Endothelial cell of umbilical vein (primary cell): ENCODE results near the gene GGA3. TPM values are rescaled to one million over a fixed set of nuclear protein-coding genes. Genes with fewer than 3 reads are reported as not detected.

ENCODE experiments used
- BruUV-seq: library from RNA; stranded (reverse); fragments of 400-500 nt; replicated peaks from 2 replicates; lab custom pipeline; 2021; lab: Mats Ljungman, UMichigan
- CTCF ChIA-PET: fragments of 300-600, 350-600 bp; sonication (Branson Sonifier 250); formaldehyde crosslinking; loops from one replicate; lab custom pipeline; 2021; ENCODE audit warnings: antibody characterized with exemption, inconsistent platforms; lab: Charles Lee
- POLR2A ChIA-PET: fragments of 300-600, 350-600 bp; sonication (Branson Sonifier 250); formaldehyde crosslinking; loops from one replicate; lab custom pipeline; 2021; ENCODE audit warnings: antibody characterized with exemption, inconsistent platforms; lab: Charles Lee
- DNase-seq: peaks from one replicate; pipeline ENCODE4 v3.0.0-alpha.2; 2011; ENCODE audit warnings: low read depth, low spot score
- FAIRE-seq: peaks from 2 replicates; lab custom pipeline; 2011; peaks lifted over from hg19 to GRCh38; lab: Jason Lieb, UNC
- H2AFZ ChIP-seq: 2 replicates; pipeline ENCODE4 v1.6.0; 2012; ENCODE audit warnings: low read depth, low read length, control low read depth, inconsistent platforms
- H3K27ac ChIP-seq: 2 replicates; pipeline ENCODE4 v1.5.1; 2011; ENCODE audit warnings: low read depth, mild to moderate bottlenecking, control low read depth, low read length, moderate library complexity; ENCODE audit not compliant: insufficient read depth
- H3K27me3 ChIP-seq, 2 experiments: 2 replicates each; pipeline versions ENCODE4 v1.6.0 to v1.6.1; 2011; ENCODE audit warnings: low read length in 2 of 2, mixed read lengths in 1 of 2; ENCODE audit not compliant: control insufficient read depth in 2 of 2, insufficient read depth in 2 of 2
- H3K36me3 ChIP-seq, 2 experiments: 2 replicates in 1 of 2; 3 replicates in 1 of 2; pipeline ENCODE4 v1.5.1; 2011; ENCODE audit warnings: low read length in 2 of 2, mild to moderate bottlenecking in 1 of 2, moderate library complexity in 1 of 2; ENCODE audit not compliant: control insufficient read depth in 2 of 2, insufficient read depth in 2 of 2; ENCODE audit errors: extremely low read depth in 1 of 2
- H3K4me1 ChIP-seq: 3 replicates; pipeline ENCODE4 v1.5.1; 2011; ENCODE audit warnings: mild to moderate bottlenecking, low read length; ENCODE audit not compliant: control insufficient read depth, insufficient read depth; ENCODE audit errors: extremely low read depth
- H3K4me2 ChIP-seq: 2 replicates; pipeline ENCODE4 v1.6.1; 2011; ENCODE audit warnings: low read length, control low read depth, mixed read lengths; ENCODE audit not compliant: insufficient read depth
- H3K4me3 ChIP-seq, 3 experiments: fragments of 200-600 bp in 1 of 3; sonication (generic), shearing (Covaris generic) in 1 of 3; replicated peaks in 1 of 3; 2 replicates each; pipeline ENCODE4 v1.5.1; 2011 to 2016; ENCODE audit warnings: control low read depth in 3 of 3, low read length in 3 of 3, mild to moderate bottlenecking in 2 of 3, inconsistent platforms in 1 of 3, low read depth in 1 of 3, moderate library complexity in 1 of 3; ENCODE audit not compliant: insufficient read depth in 1 of 3
- H3K79me2 ChIP-seq: 2 replicates; pipeline ENCODE4 v1.6.0; 2012; ENCODE audit warnings: low read length, inconsistent platforms; ENCODE audit not compliant: control insufficient read depth, insufficient read depth
- H3K9ac ChIP-seq: replicated peaks from 2 replicates; pipeline ENCODE3; 2011; ENCODE audit warnings: low read length, control low read depth; ENCODE audit not compliant: insufficient read depth; ENCODE audit errors: extremely low read depth
- H3K9me1 ChIP-seq: replicated peaks from 3 replicates; pipeline ENCODE4 v1.6.0; 2011; ENCODE audit warnings: mild to moderate bottlenecking, low read length; ENCODE audit not compliant: control insufficient read depth, insufficient read depth; ENCODE audit errors: extremely low read depth
- H3K9me3 ChIP-seq: replicated peaks from 2 replicates; pipeline ENCODE4 v1.5.1; 2012; ENCODE audit warnings: low read length, inconsistent platforms; ENCODE audit not compliant: control insufficient read depth, insufficient read depth
- H4K20me1 ChIP-seq: replicated peaks from 2 replicates; pipeline ENCODE3; 2011; ENCODE audit warnings: mild to moderate bottlenecking, low read length; ENCODE audit not compliant: control insufficient read depth, insufficient read depth; ENCODE audit errors: extremely low read depth
- EZH2 ChIP-seq: IDR thresholded peaks from 2 replicates; pipeline ENCODE4 v1.6.1; 2012; ENCODE audit warnings: borderline replicate concordance, low read depth, mild to moderate bottlenecking, moderate library complexity, low read length, inconsistent platforms; ENCODE audit not compliant: severe bottlenecking
- GATA2 ChIP-seq: IDR thresholded peaks from 2 replicates; pipeline ENCODE4 v1.7.0; 2011; ENCODE audit warnings: low read depth, mild to moderate bottlenecking, moderate library complexity, mixed read lengths, low read length; ENCODE audit not compliant: insufficient read length, insufficient read depth
- JUN ChIP-seq: IDR thresholded peaks from 2 replicates; pipeline ENCODE4 v1.6.1; 2011; ENCODE audit warnings: borderline replicate concordance, low read depth; ENCODE audit not compliant: insufficient read length, insufficient read depth
- MYC ChIP-seq: IDR thresholded peaks from one replicate; pipeline ENCODE4 v1.6.1; 2011; ENCODE audit warnings: mild to moderate bottlenecking, low read depth, low read length
- POLR2AphosphoS5 ChIP-seq: IDR thresholded peaks from 2 replicates; pipeline ENCODE4 v1.6.1; 2012; ENCODE audit warnings: low read depth, mild to moderate bottlenecking, control low read depth, low read length, moderate library complexity; ENCODE audit not compliant: insufficient read depth
- dilution Hi-C: fragments of 300-500 bp; cut with MboI; formaldehyde crosslinking; loops from one replicate; pipeline ENCODE4 v1.15.0; 2019; ENCODE audit warnings: low sequenced_read_pairs; ENCODE audit not compliant: extremely low pct_ligation_motif_present
- intact Hi-C: fragments of 100-400 bp; cut with micrococcal nuclease; formaldehyde crosslinking; loops from one replicate; pipeline ENCODE4 v1.10.0; 2022
- polyA plus RNA-seq, 4 experiments: library from polyadenylated mRNA; depleted of rRNA in 3 of 4; stranded (reverse) in 3 of 4; unstranded in 1 of 4; fragments of >200 nt; gene quantifications; 2 replicates each; pipeline versions ENCODE4 v1.2.1 to v1.2.3, GENCODE V29; 2011 to 2012; ENCODE audit warnings: missing spikeins in 1 of 4
- total RNA-seq: library from RNA; stranded (reverse); gene quantifications from 2 replicates; pipeline ENCODE4 v1.2.3, GENCODE V29; 2021
- TF ChIP-seq, protein P1 (sequence below): IDR thresholded peaks from 2 replicates; pipeline ENCODE4 v1.6.1; 2011; ENCODE audit not compliant: insufficient read depth, insufficient read length
- TF ChIP-seq, protein P2 (sequence below), 2 donors: IDR thresholded peaks; 1 replicate in 1 of 2; 2 replicates in 1 of 2; pipeline ENCODE4 v1.5.1; 2011; ENCODE audit warnings: low read length in 2 of 2, mild to moderate bottlenecking in 2 of 2, moderate library complexity in 2 of 2, control low read depth in 1 of 2, inconsistent platforms in 1 of 2, low read depth in 1 of 2; ENCODE audit not compliant: insufficient read depth in 1 of 2; ENCODE audit errors: extremely low read depth in 1 of 2

The GGA3 gene
- total and polyA plus RNA-seq, 2 donors (not counting 3 experiments of a cell fraction or from before 2014, with no cell fraction given), result 41.2 to 62.9 TPM

DNA sequence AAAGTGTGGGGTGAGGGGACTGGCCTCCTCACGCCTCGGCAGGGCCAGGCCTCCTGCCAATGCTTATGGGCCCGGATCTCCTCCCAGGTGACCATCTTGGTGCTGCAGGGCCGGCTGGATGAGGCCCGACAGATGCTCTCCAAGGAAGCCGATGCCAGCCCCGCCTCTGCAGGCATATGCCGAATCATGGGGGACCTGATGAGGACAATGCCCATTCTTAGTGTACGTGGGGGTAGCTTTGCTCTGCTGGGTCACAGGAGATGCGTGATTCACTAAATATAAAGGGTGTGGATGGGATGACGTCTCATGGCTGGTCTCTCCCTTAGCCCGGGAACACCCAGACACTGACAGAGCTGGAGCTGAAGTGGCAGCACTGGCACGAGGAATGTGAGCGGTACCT is 36.4 kb downstream of the GGA3 start:
- H3K9me3 ChIP-seq, result no peaks in the 10 kb centered on the region
- no TSS peak for BruUV-seq
- H3K4me2 ChIP-seq, result no peak overlapping the region
- no peak overlapping the region for H3K27ac ChIP-seq
- no peak overlapping the region for H3K4me3 ChIP-seq
- POLR2A ChIA-PET, result interaction anchor here (0.5 to 0.6 kb wide), 2 partner anchors 14 to 18 kb away, joined by 3 read pairs; no protein-coding TSS in a partner anchor
- no peaks in the 10 kb centered on the region for H4K20me1 ChIP-seq
- H3K9me1 ChIP-seq, result no peaks in the 10 kb centered on the region
- intact Hi-C loops, result no loop called here
- CTCF ChIA-PET, result interaction anchor here (1.6 kb wide), 1 partner anchor 46 kb away, joined by 6 read pairs; the partner anchor contains the start of gene MIF4GD
- TF ChIP-seq, protein P1, sequence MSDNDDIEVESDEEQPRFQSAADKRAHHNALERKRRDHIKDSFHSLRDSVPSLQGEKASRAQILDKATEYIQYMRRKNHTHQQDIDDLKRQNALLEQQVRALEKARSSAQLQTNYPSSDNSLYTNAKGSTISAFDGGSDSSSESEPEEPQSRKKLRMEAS, result no peak
- TF ChIP-seq, protein P2, sequence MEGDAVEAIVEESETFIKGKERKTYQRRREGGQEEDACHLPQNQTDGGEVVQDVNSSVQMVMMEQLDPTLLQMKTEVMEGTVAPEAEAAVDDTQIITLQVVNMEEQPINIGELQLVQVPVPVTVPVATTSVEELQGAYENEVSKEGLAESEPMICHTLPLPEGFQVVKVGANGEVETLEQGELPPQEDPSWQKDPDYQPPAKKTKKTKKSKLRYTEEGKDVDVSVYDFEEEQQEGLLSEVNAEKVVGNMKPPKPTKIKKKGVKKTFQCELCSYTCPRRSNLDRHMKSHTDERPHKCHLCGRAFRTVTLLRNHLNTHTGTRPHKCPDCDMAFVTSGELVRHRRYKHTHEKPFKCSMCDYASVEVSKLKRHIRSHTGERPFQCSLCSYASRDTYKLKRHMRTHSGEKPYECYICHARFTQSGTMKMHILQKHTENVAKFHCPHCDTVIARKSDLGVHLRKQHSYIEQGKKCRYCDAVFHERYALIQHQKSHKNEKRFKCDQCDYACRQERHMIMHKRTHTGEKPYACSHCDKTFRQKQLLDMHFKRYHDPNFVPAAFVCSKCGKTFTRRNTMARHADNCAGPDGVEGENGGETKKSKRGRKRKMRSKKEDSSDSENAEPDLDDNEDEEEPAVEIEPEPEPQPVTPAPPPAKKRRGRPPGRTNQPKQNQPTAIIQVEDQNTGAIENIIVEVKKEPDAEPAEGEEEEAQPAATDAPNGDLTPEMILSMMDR (IDR thresholded peaks at IDR 0.05; ENCODE audit: extremely low read depth in 1 of 2, insufficient read depth in 1 of 2, low read depth in 1 of 2, low read length in 2 of 2), result no peak
- TF ChIP-seq JUN (no peak), EZH2 (no peak), MYC (no peak), GATA2 (no peak), POLR2AphosphoS5 (no peak)
- FAIRE-seq (no peak), DNase-seq (no peak)
- no peaks in the 10 kb centered on the region for H3K79me2 ChIP-seq
- no peak overlapping the region for H2AFZ ChIP-seq
- no peaks in the 10 kb centered on the region for H3K27me3 ChIP-seq
- no peak overlapping the region for H3K9ac ChIP-seq
- dilution Hi-C loops, result no loop called here
- H3K4me1 ChIP-seq, result no peaks in the 10 kb centered on the region
- peaks cover 8 to 29% of the 10 kb centered on the region in 2 experiments for H3K36me3 ChIP-seq
